ENCODE measurements around the gene CYB5A.
"Not testable (repeated sequence)": the region's sequence is repeated elsewhere in the genome, so short reads cannot be mapped to it uniquely, and the experiment has no call there.

The CYB5A gene

GRCh38 chr18:74292982-74293381 is 1.2 kb upstream of the CYB5A start:
- not testable (repeated sequence) for DNase-seq

- DNase-seq: no peak
These were observed 737 bp upstream of the CYB5A start for GRCh38 chr18:74292541-74292858.

- no peak for DNase-seq
These were observed 342 bp downstream of the CYB5A start for GRCh38 chr18:74291472-74291770.

- DNase-seq: peak; percentile 56
These were observed 830 bp downstream of the CYB5A start for GRCh38 chr18:74290794-74291471.

- no peak for DNase-seq
These were observed 1.7 kb downstream of the CYB5A start for GRCh38 chr18:74290021-74290420.

GRCh38 chr18:74289137-74289536 is 2.6 kb downstream of the CYB5A start:
- no peak for DNase-seq

- DNase-seq: no peak
These were observed 3.0 kb downstream of the CYB5A start for GRCh38 chr18:74288730-74289129.

- no peak for DNase-seq
These were observed 3.7 kb downstream of the CYB5A start for GRCh38 chr18:74288041-74288440.

- no peak for DNase-seq
These were observed 4.9 kb downstream of the CYB5A start for GRCh38 chr18:74286856-74287255.

- no peak for DNase-seq
These were observed 5.5 kb downstream of the CYB5A start for GRCh38 chr18:74286106-74286855.

GRCh38 chr18:74285583-74285982 is 6.2 kb downstream of the CYB5A start:
- not testable (repeated sequence) for DNase-seq

- DNase-seq: no peak
These were observed 6.8 kb downstream of the CYB5A start for GRCh38 chr18:74284980-74285355.

GRCh38 chr18:74284191-74284979 is 7.4 kb downstream of the CYB5A start:
- no peak for DNase-seq

- no peak for DNase-seq
These were observed 8.1 kb downstream of the CYB5A start for GRCh38 chr18:74283646-74284045.

GRCh38 chr18:74282755-74283554 is 8.8 kb downstream of the CYB5A start:
- DNase-seq: no peak

- DNase-seq: no peak
These were observed 9.6 kb downstream of the CYB5A start for GRCh38 chr18:74281980-74282754.

- no peak for DNase-seq
These were observed 10.5 kb downstream of the CYB5A start for GRCh38 chr18:74281011-74281979.

GRCh38 chr18:74278983-74279382 is 12.8 kb downstream of the CYB5A start:
- DNase-seq: no peak

- DNase-seq: no peak
These were observed 13.7 kb downstream of the CYB5A start for GRCh38 chr18:74278058-74278457.

- no peak for DNase-seq
These were observed 14.5 kb downstream of the CYB5A start for GRCh38 chr18:74277296-74277695.

GRCh38 chr18:74276609-74277008 is 15.2 kb downstream of the CYB5A start:
- no peak for DNase-seq
